NCI-H82 treated with DMSO at 0.1 percent for 48 hours (cell line): ENCODE results near the gene CNTN5.
A peak's percentile ranks its signal among the peaks of the same experiment; 100 is the strongest.
"Not testable (repeated sequence)": the region's sequence is repeated elsewhere in the genome, so short reads cannot be mapped to it uniquely, and the experiment has no call there.

Experiments used
- DNase-seq: peaks from one replicate; lab custom pipeline; 2025; ENCODE audit not compliant: unreplicated experiment; lab: John Stamatoyannopoulos, UW

Gene CNTN5

DNA sequence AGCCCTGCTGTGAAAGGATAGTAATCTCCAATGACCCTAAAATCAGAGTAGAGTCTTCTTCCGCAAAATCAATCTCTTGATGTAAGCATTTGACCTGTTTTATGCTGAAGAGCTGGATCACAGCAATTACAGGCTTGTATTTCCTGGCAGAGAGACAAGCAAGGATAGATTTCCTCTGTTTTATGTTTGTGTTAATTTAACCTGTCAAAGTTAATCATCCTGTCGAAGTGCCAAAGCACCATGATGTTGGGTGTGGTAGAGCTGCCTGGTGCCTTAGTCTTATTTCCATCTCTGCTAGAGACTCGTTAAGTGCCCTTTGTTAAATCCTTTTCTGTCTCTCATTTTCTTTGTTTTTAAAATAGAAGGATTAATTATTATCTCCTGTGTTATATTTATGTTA lies 248.1 kb downstream of the CNTN5 start:
- DNase-seq = no peak

DNA sequence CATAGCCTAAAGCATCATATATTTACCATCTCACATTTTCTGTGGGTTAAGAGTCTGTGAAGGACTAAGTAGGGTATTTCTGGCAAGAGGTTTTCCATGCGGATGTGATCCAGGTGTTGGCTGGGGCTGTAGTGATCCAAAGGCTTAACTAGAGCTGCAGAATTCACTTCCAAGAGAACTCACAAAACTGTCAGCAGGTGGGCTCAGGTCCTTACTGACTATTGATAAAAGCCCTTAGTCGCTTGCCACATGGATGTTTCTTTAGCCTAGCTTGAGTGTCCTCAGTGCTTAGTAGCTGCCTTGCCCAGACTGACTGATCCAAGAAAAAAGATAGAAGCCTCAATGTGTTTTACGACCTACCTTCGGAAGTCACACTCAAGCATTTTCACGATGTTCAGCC lies 250.8 kb downstream of the CNTN5 start:
- DNase-seq = no peak

DNA sequence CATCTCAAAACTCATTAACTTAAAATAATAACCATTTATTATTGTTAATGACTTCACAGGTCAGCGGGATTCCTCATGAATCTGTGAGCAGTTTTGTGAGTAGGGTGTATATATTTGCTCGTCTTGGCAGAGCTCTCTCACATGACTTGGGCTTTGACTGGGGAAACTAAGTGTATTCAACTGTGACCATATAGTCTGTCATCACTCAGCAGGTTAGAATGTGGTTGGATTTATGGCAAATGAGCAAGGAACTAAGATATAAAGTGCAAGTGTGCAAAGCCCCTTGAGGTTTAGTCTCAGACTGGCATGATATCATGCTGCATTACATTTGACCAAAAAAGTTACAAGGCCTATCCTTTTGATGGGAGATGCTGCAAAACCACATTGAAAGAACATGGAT lies 254.8 kb downstream of the CNTN5 start:
- no peak for DNase-seq

DNA sequence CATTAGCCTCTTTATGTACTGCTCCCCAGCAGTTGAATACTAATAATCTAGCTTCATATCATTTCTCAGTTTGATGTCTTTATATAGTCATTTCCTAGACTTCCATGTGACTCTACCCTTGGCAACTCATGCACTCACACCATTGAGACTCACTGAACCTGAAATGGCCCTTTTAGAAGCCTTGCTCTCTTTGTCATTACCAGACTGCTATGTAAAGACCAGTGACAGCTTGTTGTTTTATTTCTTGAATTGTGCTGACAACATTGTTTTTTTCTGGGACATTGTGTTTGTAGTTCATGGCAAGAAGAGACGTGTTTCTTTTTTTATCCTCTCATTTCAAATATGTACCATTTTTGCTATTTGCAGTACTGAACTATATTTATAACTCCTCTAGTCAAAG lies 256.5 kb downstream of the CNTN5 start:
- DNase-seq = no peak

DNA sequence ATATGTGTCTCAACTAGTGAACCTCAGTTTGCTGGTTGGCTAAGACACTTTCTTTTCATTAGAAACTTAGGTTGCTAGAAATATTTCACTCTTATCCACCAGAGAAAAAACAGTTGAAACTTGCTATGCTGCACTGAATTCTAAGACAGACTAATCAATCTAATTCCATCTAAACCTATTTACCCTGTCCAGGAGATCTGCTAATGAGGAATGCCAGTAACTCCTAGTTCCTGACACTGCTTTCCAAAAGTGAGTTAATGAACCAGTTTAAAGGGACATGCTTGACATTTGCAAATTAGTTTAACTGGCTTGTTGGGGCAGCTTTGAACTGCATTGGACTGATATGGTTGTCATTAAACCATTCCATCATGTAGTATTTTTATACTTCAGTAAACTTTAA lies 258.5 kb downstream of the CNTN5 start:
- peak; percentile 6 for DNase-seq

DNA sequence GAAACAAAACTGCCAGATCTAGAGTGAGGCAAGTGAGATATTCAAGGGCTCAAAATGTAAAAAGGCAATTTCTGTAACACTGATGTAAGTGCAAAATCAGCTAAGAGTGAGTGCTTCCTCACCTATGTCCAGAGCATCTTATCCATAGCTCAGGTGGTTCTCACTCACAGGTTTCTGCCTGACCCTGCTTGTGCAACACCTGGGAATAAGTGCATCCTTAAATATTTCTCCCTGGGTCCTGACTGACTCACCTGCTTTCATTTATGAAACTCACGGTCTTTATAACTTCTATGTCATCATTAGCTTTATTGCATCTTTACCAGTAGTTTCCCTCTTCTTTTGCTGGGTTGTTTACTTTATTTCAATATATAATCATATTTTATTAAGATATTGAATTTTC lies 260.6 kb downstream of the CNTN5 start:
- no peak for DNase-seq

DNA sequence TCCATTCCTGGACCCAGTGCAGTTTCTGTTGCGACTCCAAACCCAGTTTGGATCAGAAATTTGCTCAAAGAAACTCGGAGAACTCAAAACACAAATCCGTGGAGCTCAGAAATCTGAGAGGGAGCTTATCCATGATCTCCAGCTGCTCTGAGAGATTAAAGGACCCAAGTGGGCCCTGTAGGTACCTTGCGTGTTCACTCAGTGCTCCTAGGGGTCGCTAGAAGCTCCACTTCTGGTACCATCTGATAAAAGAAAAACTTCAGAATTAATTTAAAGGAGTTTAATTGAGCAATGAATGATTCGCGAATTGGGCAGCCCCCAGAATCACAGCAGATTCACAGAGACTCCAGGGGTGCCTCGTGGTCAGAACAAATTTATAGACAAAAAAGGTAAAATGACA lies 277.2 kb downstream of the CNTN5 start:
- not testable (repeated sequence) for DNase-seq

DNA sequence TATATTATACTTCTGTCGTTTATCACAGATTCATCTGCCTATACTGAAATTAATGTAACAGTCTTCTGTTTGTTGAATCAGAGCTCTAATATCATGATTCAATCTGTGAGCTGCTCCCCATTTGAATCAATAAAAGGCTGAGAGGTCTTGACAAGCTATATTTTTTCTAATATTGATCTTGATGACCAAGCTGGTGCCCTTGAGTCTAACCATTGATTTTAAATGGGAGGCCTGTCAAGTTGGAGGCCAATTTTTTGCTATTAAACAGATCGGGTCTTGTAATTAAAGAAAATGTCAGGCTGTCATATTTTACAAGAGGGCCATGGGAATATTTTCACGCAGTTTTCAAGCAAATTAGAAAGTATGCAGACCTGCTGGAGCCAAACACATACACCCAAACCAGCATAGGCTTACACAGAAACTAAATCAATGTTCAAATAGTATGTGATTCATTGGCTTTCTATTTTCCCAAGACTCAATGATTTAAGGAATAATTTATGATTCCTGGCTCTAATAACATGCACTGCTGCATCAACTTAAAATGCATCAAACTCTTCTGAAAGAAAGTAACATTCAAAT lies 286.9 kb downstream of the CNTN5 start:
- DNase-seq = no peak

DNA sequence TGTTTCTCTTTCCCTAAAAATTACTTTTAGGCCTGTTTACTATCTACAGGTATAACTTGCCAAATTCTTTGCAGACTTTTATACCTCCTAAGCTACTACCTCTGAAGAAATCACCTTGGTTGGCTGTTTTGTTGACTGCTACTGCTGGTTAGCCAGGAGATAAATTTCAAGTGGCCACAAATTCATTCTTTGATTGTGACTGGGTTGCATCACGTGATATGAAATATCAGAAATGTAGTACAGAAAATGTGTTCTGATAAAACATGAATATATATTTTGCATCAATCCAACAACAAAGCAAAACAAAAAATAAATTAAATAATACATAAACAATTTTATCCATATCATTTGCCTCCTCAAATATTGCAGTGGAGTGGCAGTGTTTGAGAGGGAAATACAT lies 291.1 kb downstream of the CNTN5 start:
- no peak for DNase-seq

DNA sequence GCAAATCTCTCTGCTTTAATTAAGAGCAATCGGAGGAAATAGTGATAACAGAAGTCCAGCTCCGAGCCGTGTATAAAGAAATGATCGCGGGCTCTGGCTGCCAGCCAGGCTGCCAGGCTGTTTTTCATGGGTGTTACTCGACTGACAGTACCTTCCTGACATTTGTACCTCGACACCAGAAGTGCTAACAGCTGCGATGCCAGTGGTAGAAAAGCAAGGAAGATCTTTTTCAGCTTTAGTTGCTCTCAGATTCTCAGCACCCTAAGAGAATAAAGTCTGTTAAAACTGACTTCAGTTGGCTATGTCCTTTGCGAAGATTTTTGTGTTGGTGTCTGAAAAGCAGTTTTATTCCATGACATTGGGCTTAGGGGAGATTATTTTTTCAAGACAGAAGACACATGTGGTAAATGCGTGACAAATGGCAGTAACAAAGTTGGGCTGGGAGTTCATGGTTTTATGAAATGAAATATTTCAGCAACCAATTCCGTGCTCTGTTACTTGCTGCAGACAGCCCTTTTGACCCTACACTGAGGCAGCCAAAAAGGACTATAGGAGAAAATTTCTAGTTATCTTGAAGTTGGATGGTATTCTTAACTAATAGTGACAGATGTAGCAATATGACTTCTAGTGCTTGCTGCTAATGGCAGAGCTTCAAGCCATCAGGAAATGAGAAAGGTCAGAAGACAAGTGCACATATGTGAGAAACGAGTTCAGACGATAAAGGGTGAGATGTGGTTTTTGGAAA lies 296.2 kb downstream of the CNTN5 start:
- no peak for DNase-seq

DNA sequence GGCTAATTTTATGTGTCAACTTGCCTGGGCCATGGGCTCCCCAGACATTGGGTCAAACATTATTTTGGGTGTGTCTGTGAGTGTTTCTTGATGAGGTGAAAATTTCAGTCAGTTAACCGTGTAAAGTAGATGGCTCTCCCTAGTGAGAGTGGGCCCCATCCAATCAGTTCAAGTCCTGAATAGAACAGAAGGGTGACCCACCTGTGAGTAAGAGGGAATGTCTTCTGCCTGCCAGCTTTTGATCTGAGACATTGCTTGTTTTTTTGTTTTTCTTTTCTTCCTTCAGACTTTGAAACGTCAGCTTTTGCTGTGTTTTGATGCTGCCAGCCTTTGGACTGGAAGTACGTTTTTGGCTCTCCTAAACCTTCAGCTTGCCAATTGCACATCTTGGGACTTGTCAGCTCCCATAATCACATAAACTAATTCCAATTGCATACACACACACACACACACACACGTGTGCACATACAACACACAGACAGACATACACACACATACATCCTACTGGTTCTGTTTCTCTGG lies 300.1 kb downstream of the CNTN5 start:
- no peak for DNase-seq

DNA sequence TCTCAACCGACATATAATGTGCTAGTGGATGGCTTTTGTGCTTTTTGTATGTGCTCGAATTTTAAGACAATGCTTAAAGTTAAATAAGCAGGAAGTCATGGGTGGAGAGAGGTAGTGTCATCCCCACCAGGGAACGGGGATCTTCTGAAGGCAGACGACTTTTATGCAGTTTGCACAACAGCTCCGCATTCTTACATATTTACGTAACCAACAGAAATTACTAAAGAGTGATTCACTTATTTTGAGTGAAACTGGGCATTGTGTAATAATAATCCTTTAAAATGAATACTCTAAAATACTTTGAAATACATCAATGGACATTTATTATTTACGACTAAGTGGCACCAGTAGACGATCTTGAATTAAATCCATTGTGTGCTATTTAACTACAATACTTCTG lies 305.1 kb downstream of the CNTN5 start:
- no peak for DNase-seq

DNA sequence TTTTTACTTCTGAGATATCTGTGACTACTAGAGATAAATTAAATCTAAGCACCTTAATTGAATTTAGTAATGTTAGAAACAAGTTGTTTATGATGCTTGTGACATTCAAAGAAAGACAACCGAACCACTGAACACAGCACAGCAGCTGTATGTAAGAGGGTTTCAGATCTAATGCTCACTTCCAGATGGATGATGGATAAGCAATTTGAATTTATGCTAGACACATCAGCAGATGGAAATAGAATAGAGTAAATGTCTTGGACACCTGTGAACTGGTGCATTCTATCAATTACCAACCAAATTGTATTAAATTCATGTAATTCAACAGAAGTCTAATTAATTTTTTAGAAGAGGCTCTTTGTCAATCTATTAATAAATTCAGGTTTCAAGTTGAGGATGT lies 306.3 kb downstream of the CNTN5 start:
- DNase-seq = no peak

DNA sequence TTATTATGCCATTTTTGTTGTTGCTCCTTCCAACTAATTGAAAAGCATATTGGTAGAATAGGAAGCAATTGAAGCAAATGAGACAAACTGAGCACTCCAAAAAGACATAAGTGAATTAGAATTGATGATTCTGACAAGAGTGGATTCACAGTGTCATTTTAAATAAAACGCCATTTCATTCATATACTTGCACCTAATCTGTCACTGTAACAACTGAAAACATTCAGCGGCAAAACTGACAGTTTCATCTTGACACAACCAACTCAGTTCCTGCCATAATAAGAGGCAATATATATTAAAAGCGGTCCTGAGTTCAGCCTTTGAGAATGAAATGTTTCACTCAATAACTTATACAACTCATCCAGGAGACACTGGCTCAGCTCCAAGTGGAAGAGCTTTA lies 306.8 kb downstream of the CNTN5 start:
- DNase-seq = no peak

DNA sequence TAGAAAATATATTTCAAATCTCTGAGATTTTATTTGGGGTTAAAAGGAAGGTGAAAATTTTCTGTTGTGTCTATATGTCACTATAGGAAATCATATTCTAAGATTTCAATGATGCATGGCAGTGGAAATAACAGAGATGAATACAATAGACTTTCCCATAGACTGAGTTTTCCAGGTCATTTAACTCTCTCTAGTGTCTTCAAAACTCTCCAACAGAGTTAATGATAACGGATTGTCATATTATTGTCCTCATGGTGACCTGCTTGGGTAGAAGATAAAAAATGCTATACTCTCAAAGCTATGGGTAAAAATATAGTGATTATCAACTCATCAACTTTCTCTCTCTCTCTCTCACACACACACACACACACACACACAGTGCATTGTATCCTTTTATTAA lies 312.9 kb downstream of the CNTN5 start:
- no peak for DNase-seq

DNA sequence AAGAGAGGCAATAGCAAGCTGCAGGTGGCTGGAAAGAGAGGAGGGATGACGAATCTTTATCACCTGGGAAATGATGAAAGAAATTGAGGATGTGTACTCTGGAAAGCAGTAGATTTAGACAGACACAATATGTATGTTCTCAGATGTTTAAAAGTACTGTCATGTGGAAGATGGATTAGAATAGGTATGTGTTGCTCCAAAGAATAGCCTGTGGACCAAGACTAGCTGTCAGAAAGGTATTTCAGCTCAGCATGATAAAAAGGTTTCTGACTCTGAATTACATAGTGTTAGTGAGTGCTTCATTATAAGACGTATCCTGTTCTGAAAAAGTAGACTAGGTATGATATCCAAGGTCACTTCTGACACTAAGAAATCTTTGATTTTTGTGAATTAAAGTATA lies 322.4 kb downstream of the CNTN5 start:
- DNase-seq = no peak

DNA sequence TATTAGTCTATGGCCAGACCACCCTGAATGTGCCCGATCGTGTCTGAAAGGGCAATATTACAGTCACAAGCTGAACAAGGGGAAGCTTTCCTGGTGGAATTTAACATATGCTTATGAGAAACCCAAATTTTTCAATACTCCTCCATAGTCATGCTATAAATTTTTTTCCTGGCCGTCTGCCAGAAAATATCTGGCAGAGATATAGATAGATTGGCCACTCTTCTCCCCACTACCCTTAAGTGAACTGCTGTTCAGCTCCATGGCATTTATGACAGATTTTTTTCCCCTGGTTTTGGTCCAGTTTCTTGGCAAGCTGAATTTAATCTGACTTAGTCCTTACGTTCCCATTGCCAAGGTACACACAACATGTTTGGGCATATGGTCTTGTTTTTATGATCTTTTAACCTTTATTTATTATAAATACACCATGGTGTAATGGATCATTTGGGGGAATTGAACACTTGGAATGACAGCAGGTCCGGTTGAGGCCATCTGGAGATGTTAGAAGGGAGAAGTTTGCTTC lies 328.5 kb downstream of the CNTN5 start:
- no peak for DNase-seq

DNA sequence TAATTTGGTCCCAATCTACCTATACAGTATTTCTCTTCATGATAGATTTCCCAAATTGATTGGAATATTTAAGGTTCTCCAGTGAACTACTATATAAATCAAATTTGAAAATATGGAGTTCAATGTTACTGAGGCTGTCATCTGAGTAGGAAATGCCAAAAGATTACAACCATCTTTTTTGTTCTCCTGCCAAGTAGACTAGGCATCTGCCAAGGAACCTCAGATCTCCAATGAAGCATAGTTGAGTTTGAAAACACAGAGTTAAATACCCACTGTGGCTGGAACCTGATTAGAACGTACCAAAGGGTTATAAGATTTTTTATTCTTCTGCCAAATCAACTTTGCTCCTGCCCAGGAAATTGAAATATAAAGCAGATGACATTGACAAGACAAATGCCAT lies 330.9 kb downstream of the CNTN5 start:
- no peak for DNase-seq

DNA sequence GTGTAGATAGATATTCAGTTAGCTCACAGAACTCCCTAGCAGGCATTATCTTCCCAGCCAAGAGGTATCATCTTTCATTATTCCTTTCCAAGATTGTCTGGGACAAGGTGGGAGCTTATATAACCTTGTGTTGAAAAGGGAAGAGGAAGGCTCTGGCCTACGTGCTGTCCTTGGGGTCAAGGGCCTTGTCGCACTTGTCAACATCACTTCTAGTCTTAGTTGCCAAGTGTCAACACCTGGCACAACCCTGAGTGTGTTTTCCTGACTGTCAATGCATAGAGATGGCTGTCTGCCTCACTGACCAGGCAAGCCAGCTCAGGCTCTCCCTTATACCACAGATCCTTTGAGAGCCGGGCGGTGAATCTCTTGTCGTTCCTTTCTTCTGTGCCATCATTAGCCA lies 331.9 kb downstream of the CNTN5 start:
- DNase-seq = no peak

DNA sequence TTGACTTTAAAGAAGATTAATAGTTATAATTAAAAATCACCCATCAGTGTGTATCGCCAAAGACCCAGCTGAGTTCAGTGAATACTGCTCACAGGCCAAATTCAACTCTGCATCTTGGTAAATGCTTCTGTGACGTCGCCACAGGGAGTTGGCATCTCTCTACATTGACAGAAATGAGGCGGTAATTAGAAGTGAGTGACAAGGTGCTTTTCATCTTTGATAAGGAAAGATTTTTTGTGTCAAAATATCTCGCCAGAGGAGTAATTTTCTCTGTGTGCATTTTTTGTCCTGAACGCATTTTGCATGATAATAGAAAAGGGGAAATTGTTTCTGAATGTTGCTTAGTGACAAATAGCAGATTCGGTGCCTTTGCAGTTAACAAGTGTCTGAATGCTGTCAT lies 345.8 kb downstream of the CNTN5 start:
- no peak for DNase-seq

DNA sequence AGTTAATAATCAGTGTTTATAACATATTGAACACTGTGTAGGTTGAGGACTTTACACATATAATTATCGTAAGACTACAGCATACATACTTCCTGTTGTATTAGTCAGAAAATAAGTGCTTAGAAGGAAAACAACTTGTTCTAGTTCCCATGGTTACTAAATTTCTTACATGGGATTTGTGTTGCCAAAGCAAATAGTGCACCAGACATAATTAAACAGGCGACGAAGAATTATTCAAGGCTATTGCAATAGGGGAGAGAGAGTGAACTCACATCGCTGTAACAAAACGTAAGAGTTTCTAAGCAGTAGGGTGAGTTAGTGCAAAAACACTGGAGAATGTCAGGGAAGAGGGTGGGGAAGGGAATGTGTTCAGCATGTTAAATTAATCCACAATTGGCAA lies 347.8 kb downstream of the CNTN5 start:
- DNase-seq = no peak

DNA sequence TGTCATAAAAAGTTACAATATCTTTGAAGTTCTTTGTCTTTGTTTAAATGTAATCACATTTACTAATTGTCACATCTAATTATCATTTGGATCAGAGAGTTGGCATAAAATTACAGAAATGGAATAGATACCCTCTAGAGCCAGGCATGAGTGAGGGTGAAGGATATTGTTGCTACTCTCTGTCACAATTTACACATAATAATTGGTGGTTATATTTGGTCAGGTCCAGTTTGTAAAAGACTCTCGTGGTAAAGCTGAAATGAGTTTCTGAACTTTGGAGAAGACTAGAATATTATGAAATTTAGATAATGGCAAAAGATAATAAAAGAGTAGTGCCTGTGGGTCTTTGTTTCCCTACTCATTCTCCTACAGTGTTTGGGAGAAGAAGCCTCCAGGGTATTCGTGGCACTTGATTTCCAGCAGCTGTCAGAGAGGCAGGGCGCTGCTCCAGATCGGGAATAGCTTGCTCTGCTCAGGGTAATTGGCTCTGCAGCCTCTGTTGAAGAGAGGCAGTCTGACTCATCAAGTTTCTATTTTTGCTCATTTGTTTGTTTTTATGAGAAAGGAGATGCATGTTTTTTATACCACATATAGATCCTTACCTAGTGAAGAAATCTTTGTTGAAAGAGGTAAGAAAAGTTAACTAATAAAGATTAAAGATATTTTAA lies 349.9 kb downstream of the CNTN5 start:
- no peak for DNase-seq
